ENCODE measurements around the gene MFSD11. TPM values are rescaled to one million over a fixed set of nuclear protein-coding genes. Genes with fewer than 3 reads are reported as not detected.

Gene MFSD11
- total and polyA plus RNA-seq, 2 of the 8 experiments (the other 6 are each of a cell fraction or from before 2014, with no cell fraction given) = 17.7 to 19.8 TPM

GRCh38 chr17:76811834-76812233 is 73.9 kb downstream of the MFSD11 start (continued):
- TF ChIP-seq CHD7 (IDR thresholded peaks at IDR 0.05; ENCODE audit: insufficient replicate concordance, low read length) (no peak), SP4 (IDR thresholded peaks at IDR 0.05; ENCODE audit: low read length) (no peak), ZNF274 (IDR thresholded peaks at IDR 0.05; ENCODE audit: borderline replicate concordance, extremely low read depth, low read length) (no peak), SP1 (IDR thresholded peaks at IDR 0.05; ENCODE audit: low read depth, low read length) (no peak), FOSL1 (IDR thresholded peaks at IDR 0.05; ENCODE audit: insufficient read depth, low read depth, low read length) (no peak), EZH2 (IDR thresholded peaks at IDR 0.05; ENCODE audit: low read depth, low read length, severe bottlenecking) (no peak), BACH1 (IDR thresholded peaks at IDR 0.05; ENCODE audit: low read length) (no peak), CBX5 (IDR thresholded peaks at IDR 0.05; ENCODE audit: low read depth, low read length) (no peak), RAD21 (IDR thresholded peaks at IDR 0.05 in 1 of 2, conservative IDR thresholded peaks at IDR 0.05 in 1 of 2; ENCODE audit: low read depth in 2 of 2, low read length in 2 of 2) (no peak), BCL11A (IDR thresholded peaks at IDR 0.05; ENCODE audit: low read depth in 2 of 2, low read length in 2 of 2) (no peak)
